SK-N-SH (cell line): ENCODE data around the gene ERAP2. TPM values are rescaled to one million over a fixed set of nuclear protein-coding genes. Genes with fewer than 3 reads are reported as not detected.

Experiments used
- CTCF ChIA-PET: fragments of 300-600, 350-600 bp; formaldehyde crosslinking; extraction: SDS; loops from one replicate; lab custom pipeline; 2021; lab: Yijun Ruan, JAX
- POLR2A ChIA-PET: fragments of 350-600 bp; sonication (Branson Sonifier 250); formaldehyde crosslinking; extraction: SDS; loops from one replicate; lab custom pipeline; 2020; ENCODE audit warnings: antibody characterized with exemption, inconsistent platforms; lab: Yijun Ruan, JAX
- DNase-seq: peaks from one replicate; pipeline ENCODE4 v3.0.0; 2012
- H2AFZ ChIP-seq: fragments of 200-600 bp; sonication (generic); 2 replicates; pipeline ENCODE4 v1.8.1; 2016; ENCODE audit warnings: antibody characterized with exemption, mild to moderate bottlenecking, low read depth
- H3F3A ChIP-seq: fragments of 200-600 bp; sonication (generic); replicated peaks from 2 replicates; pipeline ENCODE3; 2016; ENCODE audit warnings: antibody characterized with exemption, mild to moderate bottlenecking; ENCODE audit not compliant: insufficient read depth
- H3K27ac ChIP-seq, 2 experiments: fragments of 200-500 bp in 1 of 2; fragments of 200-600 bp in 1 of 2; sonication (Bioruptor generic) in 1 of 2; sonication (generic), shearing (Covaris generic) in 1 of 2; 2 replicates each; pipeline versions ENCODE4 v1.5.1 to v1.6.1; 2014 to 2016; ENCODE audit warnings: low read depth in 2 of 2, inconsistent platforms in 1 of 2, low read length in 1 of 2, mild to moderate bottlenecking in 1 of 2, mixed read lengths in 1 of 2
- H3K27me3 ChIP-seq: fragments of 200-600 bp; sonication (generic), shearing (Covaris generic); 2 replicates; pipeline ENCODE4 v1.6.1; 2016; ENCODE audit warnings: mixed run types; ENCODE audit not compliant: insufficient read depth
- H3K36me3 ChIP-seq, 2 experiments: fragments of 200-500 bp in 1 of 2; fragments of 200-600 bp in 1 of 2; sonication (Bioruptor generic) in 1 of 2; sonication (generic) in 1 of 2; replicated peaks in 1 of 2; 2 replicates each; pipeline versions ENCODE3 to v1.5.1; 2014 to 2016; ENCODE audit warnings: low read length in 1 of 2, mild to moderate bottlenecking in 1 of 2; ENCODE audit not compliant: insufficient read depth in 2 of 2, control insufficient read depth in 1 of 2
- H3K4me1 ChIP-seq, 2 experiments: fragments of 200-500 bp in 1 of 2; fragments of 200-600 bp in 1 of 2; sonication (Bioruptor generic) in 1 of 2; sonication (generic), shearing (Covaris generic) in 1 of 2; 2 replicates each; pipeline versions ENCODE4 v1.5.1 to v1.6.1; 2014 to 2016; ENCODE audit warnings: low read depth in 1 of 2, low read length in 1 of 2, mixed run types in 1 of 2; ENCODE audit not compliant: insufficient read depth in 2 of 2, control insufficient read depth in 1 of 2
- H3K4me2 ChIP-seq: fragments of 200-600 bp; sonication (generic), shearing (Covaris generic); 2 replicates; pipeline ENCODE4 v1.6.1; 2017; ENCODE audit warnings: mixed run types
- H3K4me3 ChIP-seq, 2 experiments: fragments of 200-500 bp in 1 of 2; fragments of 200-600 bp in 1 of 2; sonication (Bioruptor generic) in 1 of 2; sonication (generic), shearing (Covaris generic) in 1 of 2; 2 replicates each; pipeline versions ENCODE4 v1.5.1 to v1.8.1; 2014 to 2016; ENCODE audit warnings: low read depth in 2 of 2, inconsistent platforms in 1 of 2, low read length in 1 of 2, mild to moderate bottlenecking in 1 of 2, mixed read lengths in 1 of 2, moderate library complexity in 1 of 2
- H3K79me2 ChIP-seq: fragments of 200-600 bp; sonication (generic); 2 replicates; pipeline ENCODE4 v1.8.1; 2017; ENCODE audit warnings: mild to moderate bottlenecking; ENCODE audit not compliant: insufficient read depth
- H3K9ac ChIP-seq: fragments of 200-600 bp; sonication (generic); 2 replicates; pipeline ENCODE4 v1.6.1; 2017; ENCODE audit warnings: mixed run types
- H3K9me2 ChIP-seq: fragments of 200-600 bp; sonication (generic); 2 replicates; pipeline ENCODE4 v1.6.1; 2017; ENCODE audit warnings: mixed run types
- H3K9me3 ChIP-seq: fragments of 200-600 bp; sonication (generic); 2 replicates; pipeline ENCODE4 v1.6.1; 2017; ENCODE audit warnings: mixed run types, mild to moderate bottlenecking, moderate library complexity
- H4K20me1 ChIP-seq: fragments of 200-600 bp; sonication (generic); 2 replicates; pipeline ENCODE4 v1.6.1; 2017; ENCODE audit warnings: mild to moderate bottlenecking, mixed run types; ENCODE audit not compliant: insufficient read depth
- CHD2 ChIP-seq: fragments of 150-350 bp; IDR thresholded peaks from 2 replicates; pipeline ENCODE4 v1.6.1; 2018; ENCODE audit warnings: low read length; ENCODE audit not compliant: partially characterized antibody
- ELF1 ChIP-seq: IDR thresholded peaks from 2 replicates; pipeline ENCODE4 v1.4.0; 2012
- EP300 ChIP-seq, 2 experiments: IDR thresholded peaks; 2 replicates each; pipeline versions ENCODE4 v1.4.0 to v1.6.1; 2012; ENCODE audit warnings: borderline replicate concordance in 1 of 2, low read depth in 1 of 2, low read length in 1 of 2
- FOSL2 ChIP-seq: IDR thresholded peaks from 2 replicates; pipeline ENCODE4 v1.4.0; 2012; ENCODE audit warnings: low read depth, mild to moderate bottlenecking, moderate library complexity, borderline replicate concordance
- FOXJ3 ChIP-seq: sonication (generic); formaldehyde crosslinking; IDR thresholded peaks from 2 replicates; pipeline ENCODE4 v1.5.1; 2020; ENCODE audit warnings: mild to moderate bottlenecking, missing genetic modification reagents
- FOXM1 ChIP-seq: IDR thresholded peaks from 2 replicates; pipeline ENCODE4 v1.4.0; 2012; ENCODE audit warnings: low read depth, mild to moderate bottlenecking
- GABPA ChIP-seq: IDR thresholded peaks from 2 replicates; pipeline ENCODE4 v1.4.0; 2012; ENCODE audit warnings: low read depth, mild to moderate bottlenecking
- GATA2 ChIP-seq: sonication (generic); formaldehyde crosslinking; IDR thresholded peaks from 2 replicates; pipeline ENCODE4 v1.5.0; 2020; ENCODE audit warnings: mild to moderate bottlenecking, missing genetic modification reagents
- JUND ChIP-seq: IDR thresholded peaks from 2 replicates; pipeline ENCODE4 v1.4.0; 2012
- MXI1 ChIP-seq: IDR thresholded peaks from 2 replicates; pipeline ENCODE4 v1.6.1; 2012; ENCODE audit warnings: mild to moderate bottlenecking, low read depth, low read length, improper control_type of control experiment
- NFIC ChIP-seq: IDR thresholded peaks from 2 replicates; pipeline ENCODE4 v1.4.0; 2012; ENCODE audit warnings: borderline replicate concordance
- NRF1 ChIP-seq: IDR thresholded peaks from 2 replicates; pipeline ENCODE4 v1.6.1; 2012; ENCODE audit warnings: low read depth, mild to moderate bottlenecking, low read length
- RAD21 ChIP-seq: IDR thresholded peaks from 2 replicates; pipeline ENCODE4 v1.6.1; 2012; ENCODE audit warnings: mild to moderate bottlenecking, low read length
- RXRA ChIP-seq: IDR thresholded peaks from 2 replicates; pipeline ENCODE4 v1.4.0; 2012; ENCODE audit warnings: low read depth, mild to moderate bottlenecking, borderline replicate concordance
- SIN3A ChIP-seq: IDR thresholded peaks from 2 replicates; pipeline ENCODE4 v1.6.1; 2012; ENCODE audit warnings: low read depth, mild to moderate bottlenecking, low read length, moderate library complexity, borderline replicate concordance
- SMC3 ChIP-seq: IDR thresholded peaks from 2 replicates; pipeline ENCODE4 v1.6.1; 2012; ENCODE audit warnings: low read depth, low read length, improper control_type of control experiment
- TCF12 ChIP-seq: IDR thresholded peaks from 2 replicates; pipeline ENCODE4 v1.4.0; 2012
- TEAD4 ChIP-seq: IDR thresholded peaks from 2 replicates; pipeline ENCODE4 v1.4.0; 2012; ENCODE audit warnings: mild to moderate bottlenecking, borderline replicate concordance; ENCODE audit not compliant: insufficient read depth
- WGBS: methylation state at CpG from one replicate; pipeline ENCODE4 v1.1.6; 2017; ENCODE audit warnings: low lambda C conversion rate; 5-methylcytosine and 5-hydroxymethylcytosine counted together
- polyA plus RNA-seq, 3 experiments: library from polyadenylated mRNA; depleted of rRNA; stranded (reverse); fragments of >200 nt; gene quantifications; 2 replicates each; pipeline ENCODE4 v1.2.3, GENCODE V29; 2012
- TF ChIP-seq, protein P1 (sequence below): IDR thresholded peaks from 2 replicates; pipeline ENCODE4 v1.4.0; 2012; ENCODE audit warnings: low read depth, borderline replicate concordance
- TF ChIP-seq, protein P2 (sequence below): IDR thresholded peaks from 2 replicates; pipeline ENCODE4 v1.4.0; 2012; ENCODE audit warnings: low read depth
- TF ChIP-seq, protein P3 (sequence below): fragments of 150-350 bp; IDR thresholded peaks from 2 replicates; pipeline ENCODE4 v1.6.1; 2017; ENCODE audit warnings: antibody characterized with exemption, low read length, low read depth, borderline replicate concordance
- TF ChIP-seq, protein P4 (sequence below): IDR thresholded peaks from 2 replicates; pipeline ENCODE4; 2012
- TF ChIP-seq, protein P5 (sequence below): IDR thresholded peaks from 2 replicates; pipeline ENCODE4 v1.4.0; 2012; ENCODE audit warnings: low read depth, borderline replicate concordance

Gene ERAP2
- polyA plus RNA-seq, 1 of the 3 experiments (the other 2 are of a cell fraction), result 13.2 TPM

DNA sequence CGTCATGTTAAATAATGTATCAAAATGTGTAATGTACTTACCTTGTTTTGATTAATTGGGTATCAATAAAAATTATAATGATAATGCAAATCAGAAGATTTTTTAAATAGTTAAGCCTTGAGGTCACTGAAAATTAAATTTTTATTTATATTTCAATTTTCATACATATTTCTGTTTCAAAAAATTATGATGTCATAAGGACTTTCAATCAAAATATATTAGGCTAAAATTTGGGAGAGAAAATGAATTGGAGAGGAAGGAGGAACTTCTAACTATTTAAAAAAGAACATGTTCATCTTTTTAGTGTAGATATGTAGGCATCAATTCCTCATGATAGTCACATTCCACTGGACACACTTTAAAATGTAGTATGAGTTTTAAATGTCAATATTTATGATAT, 39.5 kb upstream of the ERAP2 start:
- H3K36me3 ChIP-seq, result no peaks in the 10 kb centered on the region
- no peaks in the 10 kb centered on the region for H3K27me3 ChIP-seq
- no peak overlapping the region for H3K27ac ChIP-seq
- POLR2A ChIA-PET, result no interaction called here
- CTCF ChIA-PET, result no interaction called here
- H3K9me2 ChIP-seq, result no peaks in the 10 kb centered on the region
- no peaks in the 10 kb centered on the region for H3K4me1 ChIP-seq
- H4K20me1 ChIP-seq, result no peaks in the 10 kb centered on the region
- WGBS, result 98% methylated on average over 1 of the region's 1 CpG
- no peaks in the 10 kb centered on the region for H3K79me2 ChIP-seq
- no peak for TF ChIP-seq GATA2
- no peak for TF ChIP-seq EP300 (IDR thresholded peaks at IDR 0.05; ENCODE audit: borderline replicate concordance in 1 of 2, low read depth in 1 of 2, low read length in 1 of 2)
- TF ChIP-seq RXRA, result no peak
- TF ChIP-seq, protein P1, sequence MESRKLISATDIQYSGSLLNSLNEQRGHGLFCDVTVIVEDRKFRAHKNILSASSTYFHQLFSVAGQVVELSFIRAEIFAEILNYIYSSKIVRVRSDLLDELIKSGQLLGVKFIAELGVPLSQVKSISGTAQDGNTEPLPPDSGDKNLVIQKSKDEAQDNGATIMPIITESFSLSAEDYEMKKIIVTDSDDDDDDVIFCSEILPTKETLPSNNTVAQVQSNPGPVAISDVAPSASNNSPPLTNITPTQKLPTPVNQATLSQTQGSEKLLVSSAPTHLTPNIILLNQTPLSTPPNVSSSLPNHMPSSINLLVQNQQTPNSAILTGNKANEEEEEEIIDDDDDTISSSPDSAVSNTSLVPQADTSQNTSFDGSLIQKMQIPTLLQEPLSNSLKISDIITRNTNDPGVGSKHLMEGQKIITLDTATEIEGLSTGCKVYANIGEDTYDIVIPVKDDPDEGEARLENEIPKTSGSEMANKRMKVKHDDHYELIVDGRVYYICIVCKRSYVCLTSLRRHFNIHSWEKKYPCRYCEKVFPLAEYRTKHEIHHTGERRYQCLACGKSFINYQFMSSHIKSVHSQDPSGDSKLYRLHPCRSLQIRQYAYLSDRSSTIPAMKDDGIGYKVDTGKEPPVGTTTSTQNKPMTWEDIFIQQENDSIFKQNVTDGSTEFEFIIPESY, result no peak
- TF ChIP-seq FOXM1, result no peak
- no peak for TF ChIP-seq JUND
- TF ChIP-seq RAD21, result no peak
- TF ChIP-seq, protein P2, sequence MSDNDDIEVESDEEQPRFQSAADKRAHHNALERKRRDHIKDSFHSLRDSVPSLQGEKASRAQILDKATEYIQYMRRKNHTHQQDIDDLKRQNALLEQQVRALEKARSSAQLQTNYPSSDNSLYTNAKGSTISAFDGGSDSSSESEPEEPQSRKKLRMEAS, result no peak
- TF ChIP-seq, protein P3, sequence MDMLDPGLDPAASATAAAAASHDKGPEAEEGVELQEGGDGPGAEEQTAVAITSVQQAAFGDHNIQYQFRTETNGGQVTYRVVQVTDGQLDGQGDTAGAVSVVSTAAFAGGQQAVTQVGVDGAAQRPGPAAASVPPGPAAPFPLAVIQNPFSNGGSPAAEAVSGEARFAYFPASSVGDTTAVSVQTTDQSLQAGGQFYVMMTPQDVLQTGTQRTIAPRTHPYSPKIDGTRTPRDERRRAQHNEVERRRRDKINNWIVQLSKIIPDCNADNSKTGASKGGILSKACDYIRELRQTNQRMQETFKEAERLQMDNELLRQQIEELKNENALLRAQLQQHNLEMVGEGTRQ, result no peak
- no peak for TF ChIP-seq GABPA
- TF ChIP-seq CHD2, result no peak
- TF ChIP-seq ELF1, result no peak
- no peak for TF ChIP-seq TCF12
- TF ChIP-seq NRF1, result no peak
- TF ChIP-seq, protein P4, sequence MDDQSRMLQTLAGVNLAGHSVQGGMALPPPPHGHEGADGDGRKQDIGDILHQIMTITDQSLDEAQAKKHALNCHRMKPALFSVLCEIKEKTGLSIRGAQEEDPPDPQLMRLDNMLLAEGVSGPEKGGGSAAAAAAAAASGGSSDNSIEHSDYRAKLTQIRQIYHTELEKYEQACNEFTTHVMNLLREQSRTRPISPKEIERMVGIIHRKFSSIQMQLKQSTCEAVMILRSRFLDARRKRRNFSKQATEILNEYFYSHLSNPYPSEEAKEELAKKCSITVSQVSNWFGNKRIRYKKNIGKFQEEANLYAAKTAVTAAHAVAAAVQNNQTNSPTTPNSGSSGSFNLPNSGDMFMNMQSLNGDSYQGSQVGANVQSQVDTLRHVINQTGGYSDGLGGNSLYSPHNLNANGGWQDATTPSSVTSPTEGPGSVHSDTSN, result no peak
- H3K4me2 ChIP-seq, result no peak overlapping the region
- H3K4me3 ChIP-seq, result no peak overlapping the region
- H3K9ac ChIP-seq, result no peak overlapping the region
- H2AFZ ChIP-seq, result no peak overlapping the region
- peaks cover 3% of the 10 kb centered on the region for H3F3A ChIP-seq
- H3K9me3 ChIP-seq, result no peaks in the 10 kb centered on the region
- no peak for DNase-seq

DNA sequence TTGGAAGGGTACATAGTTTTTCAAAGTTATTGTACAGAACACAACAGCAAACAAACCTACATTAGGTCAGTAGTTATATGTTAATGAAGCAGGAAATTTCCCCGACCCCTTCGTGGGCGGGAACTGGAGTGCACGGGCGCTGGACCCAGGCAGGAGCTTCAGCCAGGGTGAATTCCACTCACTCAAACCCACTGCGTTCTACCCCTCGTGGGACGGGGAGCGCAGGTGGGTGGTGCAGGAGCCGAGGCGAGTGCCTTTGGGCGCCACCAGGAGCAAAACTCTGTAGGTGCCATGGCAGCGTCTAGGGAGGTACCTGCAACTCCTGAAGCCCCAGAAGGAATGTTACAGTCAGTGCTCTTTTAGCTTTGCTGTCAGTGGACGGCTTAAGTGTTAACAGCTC, 39.0 kb upstream of the ERAP2 start:
- Histone ChIP-seq H3K79me2 (no peaks in the 10 kb centered on the region), H3K4me2 (no peak overlapping the region), H3K9me3 (no peaks in the 10 kb centered on the region), H3K9me2 (no peaks in the 10 kb centered on the region), H2AFZ (no peak overlapping the region), H3K4me1 (no peaks in the 10 kb centered on the region), H3F3A (peaks cover 3% of the 10 kb centered on the region), H4K20me1 (no peaks in the 10 kb centered on the region), H3K27ac (no peak overlapping the region), H3K4me3 (no peak overlapping the region), H3K36me3 (no peaks in the 10 kb centered on the region), H3K9ac (no peak overlapping the region), H3K27me3 (no peaks in the 10 kb centered on the region)
- ChIA-PET CTCF (interaction anchor here (2.7 kb wide), 1 partner anchor 32 kb away, joined by 10 read pairs; no protein-coding TSS in a partner anchor), POLR2A (no interaction called here)
- no peak for DNase-seq
- 81% methylated on average over 8 of the region's 14 CpGs for WGBS
- TF ChIP-seq ELF1 (no peak), NRF1 (no peak), FOXJ3 (CRISPR knock-in tag) (no peak), RXRA (no peak), TEAD4 (no peak), NFIC (no peak), FOSL2 (no peak), SIN3A (no peak), MXI1 (no peak), SMC3 (no peak), GABPA (no peak)
- TF ChIP-seq, protein P5, sequence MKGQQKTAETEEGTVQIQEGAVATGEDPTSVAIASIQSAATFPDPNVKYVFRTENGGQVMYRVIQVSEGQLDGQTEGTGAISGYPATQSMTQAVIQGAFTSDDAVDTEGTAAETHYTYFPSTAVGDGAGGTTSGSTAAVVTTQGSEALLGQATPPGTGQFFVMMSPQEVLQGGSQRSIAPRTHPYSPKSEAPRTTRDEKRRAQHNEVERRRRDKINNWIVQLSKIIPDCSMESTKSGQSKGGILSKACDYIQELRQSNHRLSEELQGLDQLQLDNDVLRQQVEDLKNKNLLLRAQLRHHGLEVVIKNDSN, result no peak
